Activated B cell treated with CpG ODN at 0.5 μM for 24 hours (primary cell): ENCODE data around the gene CSTF3. TPM values are rescaled to one million over a fixed set of nuclear protein-coding genes. Genes with fewer than 3 reads are reported as not detected.

Experiments
- ATAC-seq: fragments of 200-7000 bp; cut with Tn5 transposase; one replicate; pipeline ENCODE4 v1.10.0; 2021; ENCODE audit warnings: low read depth, mild to moderate bottlenecking, moderate library complexity
- CTCF ChIA-PET: fragments of 350-600 bp; sonication (Branson Sonifier 250); formaldehyde crosslinking; loops from one replicate; lab custom pipeline; 2021; ENCODE audit warnings: antibody characterized with exemption; lab: Charles Lee
- POLR2A ChIA-PET: fragments of 350-600 bp; sonication (Branson Sonifier 250); formaldehyde crosslinking; loops from one replicate; lab custom pipeline; 2021; ENCODE audit warnings: antibody characterized with exemption; lab: Charles Lee
- DNase-seq: peaks from one replicate; pipeline ENCODE4 v3.0.0; 2022
- H3K27ac Mint-ChIP-seq: one replicate; pipeline ENCODE4 v1.8.0; 2020; ENCODE audit warnings: mixed read lengths
- H3K27me3 Mint-ChIP-seq: one replicate; pipeline ENCODE4 v1.8.0; 2021; ENCODE audit warnings: mixed read lengths
- H3K36me3 Mint-ChIP-seq: one replicate; pipeline ENCODE4 v1.8.0; 2021; ENCODE audit warnings: low read depth, mixed read lengths
- H3K4me1 Mint-ChIP-seq: one replicate; pipeline ENCODE4 v1.8.0; 2021; ENCODE audit warnings: mixed read lengths
- H3K4me3 Mint-ChIP-seq: one replicate; pipeline ENCODE4 v1.8.0; 2020; ENCODE audit warnings: mild to moderate bottlenecking, mixed read lengths
- H3K9me3 Mint-ChIP-seq: one replicate; pipeline ENCODE4 v1.8.0; 2020; ENCODE audit warnings: mixed read lengths
- intact Hi-C: fragments of 100-400 bp; cut with micrococcal nuclease; formaldehyde crosslinking; loops from one replicate; pipeline ENCODE4 v1.15.1; 2024
- total RNA-seq: library from RNA; stranded (reverse); gene quantifications from 2 replicates; pipeline ENCODE4 v1.2.3, GENCODE V29; 2022
- TF ChIP-seq, protein P1 (sequence below): fragments of 200-600 bp; IDR thresholded peaks from one replicate; pipeline ENCODE4 v1.8.0; 2022; ENCODE audit warnings: antibody characterized with exemption, mild to moderate bottlenecking

Gene CSTF3
- total RNA-seq, 1 donor from 2014 or later: 33.5 TPM

DNA sequence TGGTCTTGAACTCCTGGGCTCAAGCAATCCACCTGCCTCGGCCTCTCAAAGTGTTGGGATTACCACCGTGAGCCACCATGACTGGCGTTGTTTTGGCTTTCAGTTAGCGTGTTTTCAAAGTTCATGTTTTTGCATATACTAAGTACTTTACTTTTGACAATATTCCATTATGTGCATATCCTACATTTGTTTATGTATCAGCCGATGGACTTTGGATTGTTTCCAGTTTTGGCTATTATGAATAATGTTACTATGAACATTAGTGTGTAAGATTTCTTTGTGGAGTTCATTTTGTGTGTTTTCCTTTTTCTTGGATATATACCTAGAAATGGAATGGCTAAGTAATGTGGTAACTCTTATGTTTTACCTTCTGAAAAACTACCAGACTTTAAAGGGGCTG, 9.9 kb downstream of the CSTF3 start:
- intact Hi-C loops: no loop called here
- peaks cover 11% of the 10 kb centered on the region for H3K4me1 Mint-ChIP-seq
- TF ChIP-seq, protein P1, sequence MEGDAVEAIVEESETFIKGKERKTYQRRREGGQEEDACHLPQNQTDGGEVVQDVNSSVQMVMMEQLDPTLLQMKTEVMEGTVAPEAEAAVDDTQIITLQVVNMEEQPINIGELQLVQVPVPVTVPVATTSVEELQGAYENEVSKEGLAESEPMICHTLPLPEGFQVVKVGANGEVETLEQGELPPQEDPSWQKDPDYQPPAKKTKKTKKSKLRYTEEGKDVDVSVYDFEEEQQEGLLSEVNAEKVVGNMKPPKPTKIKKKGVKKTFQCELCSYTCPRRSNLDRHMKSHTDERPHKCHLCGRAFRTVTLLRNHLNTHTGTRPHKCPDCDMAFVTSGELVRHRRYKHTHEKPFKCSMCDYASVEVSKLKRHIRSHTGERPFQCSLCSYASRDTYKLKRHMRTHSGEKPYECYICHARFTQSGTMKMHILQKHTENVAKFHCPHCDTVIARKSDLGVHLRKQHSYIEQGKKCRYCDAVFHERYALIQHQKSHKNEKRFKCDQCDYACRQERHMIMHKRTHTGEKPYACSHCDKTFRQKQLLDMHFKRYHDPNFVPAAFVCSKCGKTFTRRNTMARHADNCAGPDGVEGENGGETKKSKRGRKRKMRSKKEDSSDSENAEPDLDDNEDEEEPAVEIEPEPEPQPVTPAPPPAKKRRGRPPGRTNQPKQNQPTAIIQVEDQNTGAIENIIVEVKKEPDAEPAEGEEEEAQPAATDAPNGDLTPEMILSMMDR: no peak
- ATAC-seq (no peak), DNase-seq (no peak)
- H3K4me3 Mint-ChIP-seq: no peak overlapping the region
- ChIA-PET CTCF (no interaction called here), POLR2A (interaction anchor here (0.6 kb wide), 2 partner anchors 33 to 595 kb away, joined by 3 read pairs; no protein-coding TSS in a partner anchor)
- H3K27me3 Mint-ChIP-seq: no peaks in the 10 kb centered on the region
- peaks cover 32% of the 10 kb centered on the region for H3K36me3 Mint-ChIP-seq
- no peaks in the 10 kb centered on the region for H3K9me3 Mint-ChIP-seq
- no peak overlapping the region for H3K27ac Mint-ChIP-seq

DNA sequence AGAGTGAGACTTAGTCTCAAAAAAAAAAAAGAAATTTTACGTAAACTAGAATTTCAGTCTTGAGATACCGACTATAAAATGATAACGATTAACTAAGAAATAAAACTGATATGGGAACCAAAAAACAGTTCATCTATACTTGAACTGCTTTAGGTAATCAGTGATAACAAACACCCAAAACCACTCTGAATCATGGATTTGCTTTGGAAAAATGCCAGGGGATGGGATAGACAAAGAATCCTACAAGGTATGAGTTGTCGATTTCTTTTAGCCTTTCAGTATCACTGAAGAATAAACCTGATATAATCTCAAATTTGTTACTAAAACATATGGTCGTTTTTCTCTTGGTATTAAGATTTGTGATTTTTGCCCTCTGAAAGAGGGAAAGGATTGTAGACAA, 13.7 kb downstream of the CSTF3 start:
- no peak overlapping the region for H3K27ac Mint-ChIP-seq
- DNase-seq (no peak), ATAC-seq (no peak)
- no peaks in the 10 kb centered on the region for H3K27me3 Mint-ChIP-seq
- intact Hi-C loops: no loop called here
- CTCF ChIA-PET: no interaction called here
- POLR2A ChIA-PET: no interaction called here
- H3K4me1 Mint-ChIP-seq: peaks cover 4% of the 10 kb centered on the region
- no peaks in the 10 kb centered on the region for H3K9me3 Mint-ChIP-seq
- TF ChIP-seq, protein P1: no peak
- H3K4me3 Mint-ChIP-seq: no peak overlapping the region
- peaks cover 36% of the 10 kb centered on the region for H3K36me3 Mint-ChIP-seq

DNA sequence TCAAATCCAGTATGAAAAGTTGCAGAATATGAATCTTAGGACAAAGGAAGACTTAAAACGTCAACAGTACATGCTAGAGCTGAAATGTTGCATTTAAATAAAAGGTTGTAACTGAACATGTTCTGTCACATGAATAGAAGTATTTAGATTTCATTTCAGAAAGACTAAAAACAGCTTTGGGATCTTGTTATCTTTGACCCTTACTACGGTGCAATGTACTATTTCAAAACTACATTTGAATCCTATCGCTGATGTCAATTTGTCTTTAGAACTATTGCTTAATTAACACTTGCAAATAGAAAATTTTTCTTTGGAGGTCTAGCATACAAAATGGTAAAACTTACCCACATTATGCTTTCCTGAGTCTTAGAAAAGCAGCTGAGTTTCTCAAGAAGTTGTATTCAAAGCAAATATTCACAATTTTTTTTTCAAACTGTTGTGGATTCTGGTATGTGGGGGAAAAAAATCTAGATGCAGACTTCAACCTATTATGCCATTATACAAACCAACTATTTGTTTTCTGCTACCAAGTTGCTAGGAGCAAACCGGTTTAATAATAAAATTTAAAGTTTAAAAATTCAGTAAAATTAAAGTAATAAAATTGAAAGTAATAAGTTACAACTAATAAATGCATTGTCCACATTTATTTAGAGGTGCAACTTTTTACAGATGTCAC, 25.4 kb downstream of the CSTF3 start:
- Mint-ChIP-seq H3K4me3 (no peak overlapping the region), H3K27ac (no peak overlapping the region), H3K4me1 (no peaks in the 10 kb centered on the region), H3K9me3 (no peaks in the 10 kb centered on the region), H3K27me3 (no peaks in the 10 kb centered on the region), H3K36me3 (peaks cover 28% of the 10 kb centered on the region)
- TF ChIP-seq, protein P1: no peak
- CTCF ChIA-PET: no interaction called here
- no peak for ATAC-seq
- no peak for DNase-seq
- POLR2A ChIA-PET: no interaction called here
- intact Hi-C loops: no loop called here

DNA sequence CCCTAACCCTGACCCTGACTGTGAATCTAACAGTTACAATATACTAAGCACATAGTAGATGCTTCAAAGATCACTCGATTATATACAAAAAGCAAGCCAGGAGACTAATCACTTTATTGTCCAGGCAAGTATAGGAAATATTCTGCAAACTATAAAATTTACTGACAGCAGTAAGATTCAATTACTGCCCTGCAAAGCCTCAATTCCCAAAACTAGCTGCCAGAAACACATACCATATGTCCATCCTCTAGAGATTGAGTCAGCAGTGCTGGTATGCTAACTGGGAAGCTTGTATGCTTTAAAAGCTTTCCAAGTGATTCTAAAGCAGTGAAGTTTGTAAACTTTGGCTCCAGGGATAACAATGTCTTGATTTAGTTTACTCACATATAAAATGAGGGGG, 26.1 kb downstream of the CSTF3 start:
- ATAC-seq (no peak), DNase-seq (no peak)
- ChIA-PET CTCF (no interaction called here), POLR2A (no interaction called here)
- H3K27me3 Mint-ChIP-seq: no peaks in the 10 kb centered on the region
- no peak overlapping the region for H3K27ac Mint-ChIP-seq
- TF ChIP-seq, protein P1: no peak
- peaks cover 23% of the 10 kb centered on the region for H3K36me3 Mint-ChIP-seq
- no peak overlapping the region for H3K4me3 Mint-ChIP-seq
- H3K9me3 Mint-ChIP-seq: no peaks in the 10 kb centered on the region
- no peaks in the 10 kb centered on the region for H3K4me1 Mint-ChIP-seq
- intact Hi-C loops: no loop called here

DNA sequence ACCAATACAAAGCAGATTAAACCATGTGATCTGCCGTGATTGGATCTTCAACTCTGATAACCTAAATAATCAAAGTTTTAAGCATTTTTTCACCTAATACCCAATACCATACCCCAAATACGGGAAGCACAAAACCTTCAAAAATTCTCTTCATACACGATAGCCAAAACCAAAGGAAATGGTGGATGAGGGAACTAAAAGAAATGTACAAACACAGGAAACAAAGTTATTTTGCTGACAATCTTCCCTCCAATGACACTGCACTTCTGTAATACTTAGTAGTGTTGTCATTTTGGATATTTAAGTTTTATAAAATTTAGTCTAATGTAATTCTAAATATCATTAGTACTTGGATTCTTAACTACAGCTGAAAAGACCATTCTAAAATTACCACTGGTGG, 27.0 kb downstream of the CSTF3 start:
- Mint-ChIP-seq H3K9me3 (no peaks in the 10 kb centered on the region), H3K36me3 (peaks cover 15% of the 10 kb centered on the region), H3K27ac (no peak overlapping the region), H3K4me3 (no peak overlapping the region), H3K27me3 (no peaks in the 10 kb centered on the region), H3K4me1 (no peaks in the 10 kb centered on the region)
- DNase-seq (no peak), ATAC-seq (no peak)
- TF ChIP-seq, protein P1: no peak
- CTCF ChIA-PET: no interaction called here
- POLR2A ChIA-PET: no interaction called here
- intact Hi-C loops: no loop called here
